Measurements from ENCODE around the gene LRBA.
"Not testable (repeated sequence)": the region's sequence is repeated elsewhere in the genome, so short reads cannot be mapped to it uniquely, and the experiment has no call there.

The LRBA gene

GRCh38 chr4:150561143-150561737 lies 453.8 kb downstream of the LRBA start:
- in situ Hi-C loops (cut with HindIII; ENCODE audit: low sequenced_read_pairs), result no loop called here
- no peak overlapping the region for H3K4me3 ChIP-seq (ENCODE audit: low read depth, low read length)
- DNase-seq (ENCODE audit: low read depth), result no peak
- no peak for TF ChIP-seq CTCF (IDR thresholded peaks at IDR 0.05; ENCODE audit: low read depth, low read length, missing control alignments)

- H3K4me3 ChIP-seq (ENCODE audit: low read depth, low read length); in situ Hi-C loops (cut with HindIII; ENCODE audit: low sequenced_read_pairs): not testable (repeated sequence)
- peak; percentile 42 for DNase-seq (ENCODE audit: low read depth)
These were observed 457.3 kb downstream of the LRBA start for GRCh38 chr4:150557811-150558210.

GRCh38 chr4:150547154-150547838 lies 467.8 kb downstream of the LRBA start:
- in situ Hi-C loops (cut with HindIII; ENCODE audit: low sequenced_read_pairs), result no loop called here
- H3K4me3 ChIP-seq (ENCODE audit: low read depth, low read length), result no peak overlapping the region
- TF ChIP-seq CTCF (IDR thresholded peaks at IDR 0.05; ENCODE audit: low read depth, low read length, missing control alignments), result no peak
- DNase-seq (ENCODE audit: low read depth), result no peak

- in situ Hi-C loops (cut with HindIII; ENCODE audit: low sequenced_read_pairs), result no loop called here
- no peak for DNase-seq (ENCODE audit: low read depth)
- TF ChIP-seq CTCF (IDR thresholded peaks at IDR 0.05; ENCODE audit: low read depth, low read length, missing control alignments), result no peak
- no peak overlapping the region for H3K4me3 ChIP-seq (ENCODE audit: low read depth, low read length)
These were observed 468.8 kb downstream of the LRBA start for GRCh38 chr4:150546286-150546685.

- in situ Hi-C loops (cut with HindIII; ENCODE audit: low sequenced_read_pairs), result no loop called here
- no peak for DNase-seq (ENCODE audit: low read depth)
- no peak for TF ChIP-seq CTCF (IDR thresholded peaks at IDR 0.05; ENCODE audit: low read depth, low read length, missing control alignments)
- H3K4me3 ChIP-seq (ENCODE audit: low read depth, low read length), result no peak overlapping the region
These were observed 472.0 kb downstream of the LRBA start for GRCh38 chr4:150543042-150543441.

GRCh38 chr4:150541681-150542080 lies 473.4 kb downstream of the LRBA start:
- DNase-seq (ENCODE audit: low read depth), result no peak
- no peak for TF ChIP-seq CTCF (IDR thresholded peaks at IDR 0.05; ENCODE audit: low read depth, low read length, missing control alignments)
- H3K4me3 ChIP-seq (ENCODE audit: low read depth, low read length), result no peak overlapping the region
- in situ Hi-C loops (cut with HindIII; ENCODE audit: low sequenced_read_pairs), result no loop called here

GRCh38 chr4:150540959-150541360 lies 474.1 kb downstream of the LRBA start:
- H3K4me3 ChIP-seq (ENCODE audit: low read depth, low read length), result no peak overlapping the region
- in situ Hi-C loops (cut with HindIII; ENCODE audit: low sequenced_read_pairs), result no loop called here
- TF ChIP-seq CTCF (IDR thresholded peaks at IDR 0.05; ENCODE audit: low read depth, low read length, missing control alignments), result no peak
- no peak for DNase-seq (ENCODE audit: low read depth)

Measured in astrocyte of the cerebellum (primary cell).